C4-2B (cell line): ENCODE results near the gene ANKUB1.

Experiments used
- ZFX ChIP-seq: fragments of 450-650 bp; IDR thresholded peaks from 2 replicates; pipeline ENCODE4 v1.6.1; 2017
- TF ChIP-seq, protein P1 (sequence below): fragments of 450-650 bp; conservative IDR thresholded peaks from 2 replicates; pipeline ENCODE4 v1.5.1; 2017; ENCODE audit warnings: mild to moderate bottlenecking

DNA sequence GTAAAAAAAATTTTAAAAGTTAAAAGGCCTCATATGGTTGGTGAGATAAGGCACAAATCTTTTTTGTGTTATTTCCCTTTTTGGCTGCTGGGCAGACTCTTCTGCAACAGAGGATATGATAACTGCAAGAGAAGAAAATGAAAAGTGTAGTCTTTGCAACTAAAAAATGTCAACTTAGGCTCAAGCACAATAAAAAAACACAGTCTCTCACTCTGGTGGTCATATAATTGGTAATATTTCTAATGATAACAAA is 55.5 kb downstream of the ANKUB1 start:
- no peak for TF ChIP-seq ZFX
- TF ChIP-seq, protein P1, sequence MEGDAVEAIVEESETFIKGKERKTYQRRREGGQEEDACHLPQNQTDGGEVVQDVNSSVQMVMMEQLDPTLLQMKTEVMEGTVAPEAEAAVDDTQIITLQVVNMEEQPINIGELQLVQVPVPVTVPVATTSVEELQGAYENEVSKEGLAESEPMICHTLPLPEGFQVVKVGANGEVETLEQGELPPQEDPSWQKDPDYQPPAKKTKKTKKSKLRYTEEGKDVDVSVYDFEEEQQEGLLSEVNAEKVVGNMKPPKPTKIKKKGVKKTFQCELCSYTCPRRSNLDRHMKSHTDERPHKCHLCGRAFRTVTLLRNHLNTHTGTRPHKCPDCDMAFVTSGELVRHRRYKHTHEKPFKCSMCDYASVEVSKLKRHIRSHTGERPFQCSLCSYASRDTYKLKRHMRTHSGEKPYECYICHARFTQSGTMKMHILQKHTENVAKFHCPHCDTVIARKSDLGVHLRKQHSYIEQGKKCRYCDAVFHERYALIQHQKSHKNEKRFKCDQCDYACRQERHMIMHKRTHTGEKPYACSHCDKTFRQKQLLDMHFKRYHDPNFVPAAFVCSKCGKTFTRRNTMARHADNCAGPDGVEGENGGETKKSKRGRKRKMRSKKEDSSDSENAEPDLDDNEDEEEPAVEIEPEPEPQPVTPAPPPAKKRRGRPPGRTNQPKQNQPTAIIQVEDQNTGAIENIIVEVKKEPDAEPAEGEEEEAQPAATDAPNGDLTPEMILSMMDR: no peak
